Fibroblast of the aortic adventitia (primary cell): ENCODE data around the gene TOP3A. TPM values are rescaled to one million over a fixed set of nuclear protein-coding genes. Genes with fewer than 3 reads are reported as not detected.
A peak's percentile ranks its signal among the peaks of the same experiment; 100 is the strongest.

Experiments used
- DNase-seq: peaks from one replicate; pipeline ENCODE4 v3.0.0-alpha.2; 2010; ENCODE audit warnings: low read depth
- H3K4me3 ChIP-seq: 2 replicates; pipeline ENCODE4 v1.5.1; 2011; ENCODE audit warnings: low read depth, mild to moderate bottlenecking, control low read depth, low read length, moderate library complexity
- CTCF ChIP-seq: IDR thresholded peaks from 2 replicates; pipeline ENCODE4 v1.5.1; 2011; ENCODE audit warnings: mild to moderate bottlenecking, low read length, control low read depth, inconsistent platforms; ENCODE audit not compliant: insufficient read depth
- total RNA-seq: library from RNA; depleted of rRNA; stranded (reverse); fragments of >200 nt; gene quantifications from 2 replicates; pipeline ENCODE4 v1.2.3, GENCODE V29; 2012; ENCODE audit warnings: low replicate concordance

The TOP3A gene
- total RNA-seq, 1 donor, result 50.0 TPM

GRCh38 chr17:18229771-18230170 lies 85.0 kb downstream of the TOP3A start:
- DNase-seq, result no peak
- TF ChIP-seq CTCF, result no peak
- no peak overlapping the region for H3K4me3 ChIP-seq

GRCh38 chr17:18229254-18229653 lies 85.5 kb downstream of the TOP3A start:
- no peak overlapping the region for H3K4me3 ChIP-seq
- TF ChIP-seq CTCF, result no peak
- DNase-seq, result no peak

DNA sequence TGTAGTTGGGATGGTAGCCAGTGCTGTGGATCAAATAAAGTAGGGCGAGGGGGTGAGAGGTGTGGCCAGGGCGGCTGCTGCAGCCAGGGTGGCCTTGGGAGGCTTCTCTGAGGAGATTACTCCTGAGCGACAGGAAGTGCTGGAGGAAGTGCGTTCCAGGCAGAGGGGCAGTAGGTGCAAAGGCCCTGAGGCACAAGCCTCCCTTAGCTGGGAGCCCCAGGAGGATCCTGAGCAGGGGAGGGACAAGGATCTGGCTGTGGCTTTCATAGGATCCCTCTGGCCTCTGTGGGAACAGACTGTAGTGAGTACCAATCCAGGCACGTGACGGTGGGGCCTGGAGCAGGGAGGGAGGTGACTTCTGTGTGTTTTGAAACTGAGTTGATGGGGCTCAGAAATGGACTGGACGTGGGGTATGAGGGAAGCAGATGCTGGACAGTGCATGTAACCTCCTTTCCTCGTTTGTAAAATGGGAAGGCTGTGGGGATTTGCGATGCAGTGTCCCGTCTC lies 86.6 kb downstream of the TOP3A start:
- TF ChIP-seq CTCF, result no peak
- no peak for DNase-seq
- no peak overlapping the region for H3K4me3 ChIP-seq

- TF ChIP-seq CTCF, result no peak
- no peak for DNase-seq
- H3K4me3 ChIP-seq, result no peak overlapping the region
Measured at GRCh38 chr17:18227635-18228034, 87.2 kb downstream of the TOP3A start.

- no peak for TF ChIP-seq CTCF
- no peak for DNase-seq
- peak overlapping the region; percentile 94 for H3K4me3 ChIP-seq
Measured at GRCh38 chr17:18226284-18226945, 88.4 kb downstream of the TOP3A start.

- H3K4me3 ChIP-seq, result peak overlapping the region; percentile 94
- TF ChIP-seq CTCF, result no peak
- DNase-seq, result no peak
Measured at GRCh38 chr17:18225642-18226283, 89.0 kb downstream of the TOP3A start.
